Heart right ventricle (tissue), 16 donors: Measurements from ENCODE around the gene HCRTR1. TPM values are rescaled to one million over a fixed set of nuclear protein-coding genes. Genes with fewer than 3 reads are reported as not detected.

Experiments used
- ATAC-seq, 8 donors: fragments of 200-7000 bp; cut with Tn5 transposase; one replicate each; pipeline ENCODE4 v1.9.1; 2020; ENCODE audit warnings: mild to moderate bottlenecking in 8 of 8, moderate library complexity in 8 of 8, moderate number of reproducible peaks in 1 of 8
- DNase-seq, 2 donors: peaks; one replicate each; pipeline ENCODE4 v3.0.0-alpha.2; 2020
- H3K27ac ChIP-seq, 10 donors: fragments of 200-600 bp; sonication (generic) in 2 of 10; one replicate each; pipeline versions ENCODE4 v1.5.0 to v1.8.0; 2020 to 2022; ENCODE audit warnings: mild to moderate bottlenecking in 3 of 10
- H3K27me3 ChIP-seq, 7 donors: fragments of 200-600 bp; one replicate each; pipeline ENCODE4 v1.8.0; 2021 to 2022; ENCODE audit warnings: mild to moderate bottlenecking in 2 of 7
- H3K36me3 ChIP-seq, 9 donors: fragments of 200-600 bp; sonication (generic) in 1 of 9; one replicate each; pipeline versions ENCODE4 v1.5.0 to v1.8.0; 2020 to 2022; ENCODE audit warnings: mild to moderate bottlenecking in 2 of 9
- H3K4me1 ChIP-seq, 9 donors: fragments of 200-600 bp; sonication (generic) in 1 of 9; one replicate each; pipeline versions ENCODE4 v1.5.0 to v1.8.0; 2020 to 2022; ENCODE audit warnings: mild to moderate bottlenecking in 4 of 9
- H3K4me3 ChIP-seq, 10 donors: fragments of 200-600 bp; sonication (generic) in 2 of 10; one replicate each; pipeline versions ENCODE4 v1.5.0 to v1.8.0; 2020 to 2022; ENCODE audit warnings: mild to moderate bottlenecking in 7 of 10, moderate library complexity in 2 of 10
- H3K9me3 ChIP-seq, 11 donors: fragments of 200-600 bp in 10 of 11; sonication (generic) in 2 of 11; one replicate each; pipeline versions ENCODE4 v1.5.0 to v1.8.0; 2013 to 2022; ENCODE audit warnings: mild to moderate bottlenecking in 2 of 11, control low read depth in 1 of 11, moderate library complexity in 1 of 11
- CTCF ChIP-seq, 9 donors: fragments of 200-600 bp; sonication (generic) in 2 of 9; IDR thresholded peaks; one replicate each; pipeline versions ENCODE4 v1.5.0 to v1.8.0; 2021 to 2022; ENCODE audit warnings: antibody characterized with exemption in 9 of 9, mild to moderate bottlenecking in 5 of 9, moderate library complexity in 1 of 9
- WGBS, 2 donors: extraction: QIAGEN DNeasy Blood & Tissue Kit; methylation state at CpG; one replicate each; pipeline ENCODE4 v1.1.7; 2013; ENCODE audit warnings: inconsistent platforms in 1 of 2; 5-methylcytosine and 5-hydroxymethylcytosine counted together
- intact Hi-C, 10 donors: fragments of 100-400 bp; cut with DNase I; formaldehyde crosslinking; loops; one replicate each; pipeline versions ENCODE4 v1.11.1 to v1.14.2; 2022
- polyA plus RNA-seq, 2 donors: library from polyadenylated mRNA; stranded (reverse); fragments of 200-250 nt; gene quantifications; one replicate each; pipeline ENCODE4 v1.2.3, GENCODE V29; 2013
- total RNA-seq, 10 donors: library from RNA; stranded (reverse); fragmentation: NEBNext Ultra II Directional in 3 of 10; extraction: Animal tissue kit (Norgen Biotek cat#: 25700) in 3 of 10; gene quantifications; one replicate each; pipeline versions ENCODE4 v1.2.1 to v1.2.4, GENCODE V29; 2021 to 2023
- donor health status: Arrhythmogenic right ventricular cardiomyopathy.
- donor health status: ischemic (EF 13 %, LVEDD 7.1; RV severe dilation, severe dysfunction).
- donor health status: healthy with polysubstance abuse.
- donor health status: DM: no; HTN: yes; CAD: no.
- donor health status: DM: no; HTN: no; CAD: no.
- donor health status: ischemic (EF 25% LVEDD 6.9; RV normal size, moderate dysfunction).
- donor health status: ischemic (EF 25% LVEDD 5.7; RV mildly dilated, moderate dysfunction).
- donor health status: healthy.
- donor health status: DM: yes; HTN: yes; CAD: no.
- donor health status: Ischemic cardiomyopathy.
- donor health status: ischemic (EF 35%, LVEDD 5.7; RV mildly dilated, moderate dysfunction).
- donor health status: nonischemic (EF 11% LVEDD 7.7; RV severe dilation, severe dysfunction).
- donor health status: DM: yes; HTN: yes; CAD: no.
- donor health status: PGD.
- donor health status: ischemic (EF 29% LVEDD 5.4; RV normal size, mild dysfunction).
- donor health status: nonischemic (EF 23%, LVEDD 6.1; RV moderate dilation, normal function).

Gene HCRTR1
- total and polyA plus RNA-seq, 12 donors: 0.17 to 1.5 (median 0.37) TPM; not detected in 4

- intact Hi-C loops: loop anchor here in 1 of 10 donors (1.0 kb wide), 1 partner anchor 12 kb away; the partner anchor contains the start of gene TINAGL1
- WGBS, 2 donors: 31% methylated on average over 14 of the region's 14 CpGs
- TF ChIP-seq CTCF (IDR thresholded peaks at IDR 0.05): peak; percentile 23 to 76 (median 65)
- H3K27me3 ChIP-seq: peaks cover 0 to 13% (median 0%) of the 10 kb centered on the region in 7 donors
- ATAC-seq (peak; percentile 5 to 63 (median 48)), DNase-seq (peak; percentile 73 to 75)
- peaks cover 29 to 86% (median 70%) of the 10 kb centered on the region in 9 donors for H3K4me1 ChIP-seq
- peak overlapping the region; percentile 82 to 96 (median 94) for H3K27ac ChIP-seq
- peak overlapping the region in 3 of 10 donors; percentile 45 to 46 (median 46) for H3K4me3 ChIP-seq
- peaks cover 6 to 49% (median 20%) of the 10 kb centered on the region in 9 donors for H3K36me3 ChIP-seq
- H3K9me3 ChIP-seq: no peaks in the 10 kb centered on the region
Observed at GRCh38 chr1:31587720-31588423, 29.6 kb upstream of the HCRTR1 start.

- peaks cover 6 to 39% (median 20%) of the 10 kb centered on the region in 9 donors for H3K36me3 ChIP-seq
- H3K27me3 ChIP-seq: peaks cover 0 to 13% (median 0%) of the 10 kb centered on the region in 7 donors
- peaks cover 21 to 79% (median 60%) of the 10 kb centered on the region in 9 donors for H3K4me1 ChIP-seq
- intact Hi-C loops: no loop called here
- peak overlapping the region in 9 of 10 donors; percentile 13 to 51 (median 43) for H3K4me3 ChIP-seq
- 17 to 21% methylated on average over 60 to 62 of the region's 62 CpGs for WGBS, 2 donors
- ATAC-seq (peak; percentile 16 to 52 (median 37)), DNase-seq (peak in 1 of 2 donors; percentile 71)
- TF ChIP-seq CTCF (IDR thresholded peaks at IDR 0.05): no peak
- peak overlapping the region; percentile 82 to 96 (median 94) for H3K27ac ChIP-seq
- no peaks in the 10 kb centered on the region for H3K9me3 ChIP-seq
Observed at GRCh38 chr1:31588751-31589515, 28.6 kb upstream of the HCRTR1 start.

GRCh38 chr1:31591425-31592093, 25.9 kb upstream of the HCRTR1 start:
- DNase-seq: no peak
- no peaks in the 10 kb centered on the region for H3K9me3 ChIP-seq
- H3K4me1 ChIP-seq: peaks cover 15 to 74% (median 33%) of the 10 kb centered on the region in 9 donors
- peaks cover 0 to 13% (median 0%) of the 10 kb centered on the region in 7 donors for H3K27me3 ChIP-seq
- no peak for ATAC-seq
- H3K27ac ChIP-seq: peak overlapping the region in 5 of 10 donors; percentile 10 to 96 (median 16)
- no peak for TF ChIP-seq CTCF (IDR thresholded peaks at IDR 0.05)
- H3K36me3 ChIP-seq: peaks cover 0 to 15% (median under 1%) of the 10 kb centered on the region in 9 donors
- H3K4me3 ChIP-seq: no peak overlapping the region
- WGBS, 2 donors: 52 to 63% methylated on average over 11 of the region's 11 CpGs
- intact Hi-C loops: loop anchor here in 2 of 10 donors (2.0 kb wide), 2 partner anchors 25 to 27 kb away; no protein-coding TSS in a partner anchor

- peaks cover 13 to 74% (median 32%) of the 10 kb centered on the region in 9 donors for H3K4me1 ChIP-seq
- H3K9me3 ChIP-seq: no peaks in the 10 kb centered on the region
- no peak for DNase-seq
- intact Hi-C loops: loop anchor here in 2 of 10 donors (2.0 kb wide), 2 partner anchors 25 to 27 kb away; no protein-coding TSS in a partner anchor
- no peak overlapping the region for H3K4me3 ChIP-seq
- H3K27ac ChIP-seq: peak overlapping the region in 5 of 10 donors; percentile 10 to 96 (median 16)
- H3K27me3 ChIP-seq: peaks cover 0 to 13% (median 0%) of the 10 kb centered on the region in 7 donors
- peaks cover 0 to 9% (median 0%) of the 10 kb centered on the region in 9 donors for H3K36me3 ChIP-seq
- ATAC-seq: no peak
- TF ChIP-seq CTCF (IDR thresholded peaks at IDR 0.05): no peak
Observed at GRCh38 chr1:31592132-31592531, 25.4 kb upstream of the HCRTR1 start.
